Calu3 (cell line): ENCODE data around the gene CDH4. TPM values are rescaled to one million over a fixed set of nuclear protein-coding genes. Genes with fewer than 3 reads are reported as not detected.
"Not testable (repeated sequence)": the region's sequence is repeated elsewhere in the genome, so short reads cannot be mapped to it uniquely, and the experiment has no call there.

Experiments
- BruUV-seq: library from RNA; stranded (reverse); fragments of 400-500 nt; replicated peaks from 2 replicates; lab custom pipeline; 2021; lab: Mats Ljungman, UMichigan
- CTCF ChIA-PET: fragments of 300-600 bp; sonication (Branson Sonifier 250); formaldehyde crosslinking; loops from one replicate; lab custom pipeline; 2022; ENCODE audit warnings: antibody characterized with exemption; lab: Charles Lee
- DNase-seq: peaks from one replicate; pipeline ENCODE4 v3.0.0; 2022
- H3K27ac Mint-ChIP-seq: one replicate; pipeline ENCODE4 v1.8.0; 2022; ENCODE audit warnings: mixed read lengths; ENCODE audit not compliant: unreplicated experiment
- H3K27me3 Mint-ChIP-seq: one replicate; pipeline ENCODE4 v1.8.0; 2022; ENCODE audit warnings: mixed read lengths; ENCODE audit not compliant: unreplicated experiment
- H3K36me3 Mint-ChIP-seq: one replicate; pipeline ENCODE4 v1.8.0; 2022; ENCODE audit warnings: mild to moderate bottlenecking, moderate library complexity, mixed read lengths; ENCODE audit not compliant: insufficient read depth, unreplicated experiment
- H3K4me1 Mint-ChIP-seq: one replicate; pipeline ENCODE4 v1.8.0; 2022; ENCODE audit warnings: mild to moderate bottlenecking, low read depth, mixed read lengths; ENCODE audit not compliant: unreplicated experiment
- H3K4me3 Mint-ChIP-seq: one replicate; pipeline ENCODE4 v1.8.0; 2022; ENCODE audit warnings: mild to moderate bottlenecking, low read depth, moderate library complexity, mixed read lengths; ENCODE audit not compliant: unreplicated experiment
- H3K9me3 Mint-ChIP-seq: one replicate; pipeline ENCODE4 v1.8.0; 2022; ENCODE audit warnings: low read depth, mixed read lengths; ENCODE audit not compliant: unreplicated experiment
- intact Hi-C: fragments of 100-400 bp; cut with micrococcal nuclease; formaldehyde crosslinking; loops from one replicate; pipeline ENCODE4 v1.10.0; 2022; ENCODE audit not compliant: unreplicated experiment
- total RNA-seq: library from RNA; stranded (reverse); gene quantifications from 2 replicates; pipeline ENCODE4 v1.2.3, GENCODE V29; 2022
- TF ChIP-seq, protein P1 (sequence below): fragments of 200-600 bp; IDR thresholded peaks from one replicate; pipeline ENCODE4 v1.8.0; 2022; ENCODE audit warnings: antibody characterized with exemption; ENCODE audit not compliant: unreplicated experiment

CDH4 gene
- total RNA-seq, 1 experiment from 2014 or later: not detected

- no TSS peak for BruUV-seq
- Mint-ChIP-seq H3K4me1 (no peaks in the 10 kb centered on the region), H3K36me3 (no peaks in the 10 kb centered on the region), H3K9me3 (peaks cover 10% of the 10 kb centered on the region), H3K27me3 (no peaks in the 10 kb centered on the region), H3K27ac (no peak overlapping the region), H3K4me3 (no peak overlapping the region)
- CTCF ChIA-PET: no interaction called here
- no peak for DNase-seq
- intact Hi-C loops: no loop called here
- TF ChIP-seq, protein P1, sequence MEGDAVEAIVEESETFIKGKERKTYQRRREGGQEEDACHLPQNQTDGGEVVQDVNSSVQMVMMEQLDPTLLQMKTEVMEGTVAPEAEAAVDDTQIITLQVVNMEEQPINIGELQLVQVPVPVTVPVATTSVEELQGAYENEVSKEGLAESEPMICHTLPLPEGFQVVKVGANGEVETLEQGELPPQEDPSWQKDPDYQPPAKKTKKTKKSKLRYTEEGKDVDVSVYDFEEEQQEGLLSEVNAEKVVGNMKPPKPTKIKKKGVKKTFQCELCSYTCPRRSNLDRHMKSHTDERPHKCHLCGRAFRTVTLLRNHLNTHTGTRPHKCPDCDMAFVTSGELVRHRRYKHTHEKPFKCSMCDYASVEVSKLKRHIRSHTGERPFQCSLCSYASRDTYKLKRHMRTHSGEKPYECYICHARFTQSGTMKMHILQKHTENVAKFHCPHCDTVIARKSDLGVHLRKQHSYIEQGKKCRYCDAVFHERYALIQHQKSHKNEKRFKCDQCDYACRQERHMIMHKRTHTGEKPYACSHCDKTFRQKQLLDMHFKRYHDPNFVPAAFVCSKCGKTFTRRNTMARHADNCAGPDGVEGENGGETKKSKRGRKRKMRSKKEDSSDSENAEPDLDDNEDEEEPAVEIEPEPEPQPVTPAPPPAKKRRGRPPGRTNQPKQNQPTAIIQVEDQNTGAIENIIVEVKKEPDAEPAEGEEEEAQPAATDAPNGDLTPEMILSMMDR: no peak
Observed at GRCh38 chr20:61451009-61451408, 198.9 kb downstream of the CDH4 start.

- no TSS peak for BruUV-seq
- no peak overlapping the region for H3K4me3 Mint-ChIP-seq
- H3K36me3 Mint-ChIP-seq: no peaks in the 10 kb centered on the region
- peaks cover 13% of the 10 kb centered on the region for H3K9me3 Mint-ChIP-seq
- DNase-seq: no peak
- no peaks in the 10 kb centered on the region for H3K4me1 Mint-ChIP-seq
- TF ChIP-seq, protein P1: no peak
- no peak overlapping the region for H3K27ac Mint-ChIP-seq
- intact Hi-C loops: no loop called here
- H3K27me3 Mint-ChIP-seq: no peaks in the 10 kb centered on the region
- CTCF ChIA-PET: no interaction called here
Observed at GRCh38 chr20:61451953-61452352, 199.9 kb downstream of the CDH4 start.

GRCh38 chr20:61453219-61453618, 201.2 kb downstream of the CDH4 start:
- CTCF ChIA-PET: no interaction called here
- H3K36me3 Mint-ChIP-seq: no peaks in the 10 kb centered on the region
- peaks cover 9% of the 10 kb centered on the region for H3K9me3 Mint-ChIP-seq
- BruUV-seq: no TSS peak
- intact Hi-C loops: no loop called here
- no peak for DNase-seq
- TF ChIP-seq, protein P1: no peak
- H3K4me1 Mint-ChIP-seq: no peaks in the 10 kb centered on the region
- no peak overlapping the region for H3K4me3 Mint-ChIP-seq
- no peak overlapping the region for H3K27ac Mint-ChIP-seq
- no peaks in the 10 kb centered on the region for H3K27me3 Mint-ChIP-seq

DNA sequence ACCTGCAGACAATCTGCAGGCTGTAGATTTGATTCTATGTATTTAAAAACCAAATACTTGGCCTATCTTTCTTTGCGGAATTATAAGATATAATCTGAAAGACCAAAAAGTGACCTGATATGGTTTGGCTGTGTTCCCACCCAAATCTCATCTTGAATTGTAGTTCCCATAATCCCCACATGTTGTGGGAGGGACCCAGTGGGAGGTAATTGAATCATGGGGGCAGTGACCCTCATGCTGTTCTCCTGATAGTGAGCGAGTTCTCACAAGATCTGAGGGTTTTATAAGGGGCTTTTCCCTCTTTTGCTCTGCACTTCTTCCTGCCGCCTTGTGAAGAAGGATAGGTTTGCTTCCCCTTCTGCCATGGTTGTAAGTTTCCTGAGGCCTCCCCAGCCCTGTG, 201.6 kb downstream of the CDH4 start:
- BruUV-seq, H3K4me3 Mint-ChIP-seq, H3K27ac Mint-ChIP-seq, H3K27me3 Mint-ChIP-seq, H3K4me1 Mint-ChIP-seq, CTCF ChIA-PET, intact Hi-C loops, H3K9me3 Mint-ChIP-seq, H3K36me3 Mint-ChIP-seq, DNase-seq: not testable (repeated sequence)

DNA sequence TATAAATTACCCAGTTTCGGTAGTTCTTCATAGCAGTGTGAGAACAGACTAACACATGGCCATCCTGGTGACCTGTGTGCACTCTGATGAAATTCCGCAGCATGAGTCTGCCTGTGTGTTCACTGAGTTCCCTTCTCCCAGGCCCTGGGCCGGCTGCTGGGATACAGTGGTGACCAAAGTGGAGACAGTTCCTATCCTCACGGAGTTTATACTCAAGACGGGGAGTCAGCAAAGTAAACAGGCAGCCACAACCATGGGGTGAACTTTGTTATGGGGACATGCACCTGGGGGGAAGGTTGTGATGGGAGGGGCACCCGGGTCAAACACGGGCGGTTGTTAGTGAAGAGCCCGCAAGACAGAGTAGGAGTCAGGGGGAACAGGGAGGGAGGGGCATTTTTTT, 202.0 kb downstream of the CDH4 start:
- intact Hi-C loops: no loop called here
- CTCF ChIA-PET: no interaction called here
- Mint-ChIP-seq H3K36me3 (no peaks in the 10 kb centered on the region), H3K9me3 (peaks cover 9% of the 10 kb centered on the region), H3K27ac (no peak overlapping the region), H3K27me3 (no peaks in the 10 kb centered on the region), H3K4me3 (no peak overlapping the region), H3K4me1 (no peaks in the 10 kb centered on the region)
- no peak for DNase-seq
- TF ChIP-seq, protein P1: no peak
- BruUV-seq: no TSS peak
